SIG-M5 treated with dmso at 0.1 percent for 504 hours (cell line): ENCODE measurements around the gene DLX5.

Experiments used
- DNase-seq: peaks from one replicate; lab custom pipeline; 2025; ENCODE audit not compliant: unreplicated experiment; lab: John Stamatoyannopoulos, UW

Gene DLX5

DNA sequence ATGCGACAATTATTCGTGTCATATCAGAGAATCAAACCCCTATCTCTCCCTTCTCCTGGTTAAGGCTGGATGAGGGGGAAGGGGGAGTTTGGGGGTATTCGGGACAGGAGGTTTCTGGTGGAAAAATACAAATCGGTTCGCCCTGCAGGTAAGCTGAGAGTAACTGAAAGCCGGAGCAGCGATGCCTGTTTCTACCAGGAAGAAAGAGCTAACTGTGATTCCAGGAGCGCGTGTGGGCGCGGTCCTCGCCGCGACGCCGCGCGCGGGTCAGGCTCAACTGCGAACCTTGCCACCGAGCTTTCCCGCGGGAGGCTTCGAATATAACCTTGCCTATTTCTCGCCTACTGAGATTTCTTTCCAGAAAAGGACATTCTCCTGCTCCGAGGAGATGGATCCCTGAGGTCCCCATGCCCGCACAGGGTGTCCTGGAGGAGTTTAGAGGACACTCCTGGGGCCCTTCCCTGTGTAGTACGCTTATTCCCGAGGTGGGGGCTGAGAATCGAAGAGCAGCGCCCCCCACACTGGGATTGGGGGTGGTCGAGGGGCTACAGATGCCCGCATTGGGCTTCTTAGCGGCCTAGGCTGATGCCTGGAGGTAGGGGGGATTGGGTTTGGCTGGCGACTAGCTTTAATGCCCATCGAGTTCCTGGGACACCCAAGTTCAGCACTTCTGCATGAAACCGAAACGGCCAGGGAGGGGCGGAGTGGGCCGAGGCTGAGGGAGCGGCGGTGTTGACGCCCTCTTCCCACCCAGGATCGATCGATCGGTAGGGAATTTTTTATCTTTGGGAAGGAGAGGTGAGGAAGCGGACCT lies 32.2 kb downstream of the DLX5 start:
- no peak for DNase-seq

GRCh38 chr7:96991546-96992191 lies 33.0 kb downstream of the DLX5 start:
- DNase-seq, result no peak

DNA sequence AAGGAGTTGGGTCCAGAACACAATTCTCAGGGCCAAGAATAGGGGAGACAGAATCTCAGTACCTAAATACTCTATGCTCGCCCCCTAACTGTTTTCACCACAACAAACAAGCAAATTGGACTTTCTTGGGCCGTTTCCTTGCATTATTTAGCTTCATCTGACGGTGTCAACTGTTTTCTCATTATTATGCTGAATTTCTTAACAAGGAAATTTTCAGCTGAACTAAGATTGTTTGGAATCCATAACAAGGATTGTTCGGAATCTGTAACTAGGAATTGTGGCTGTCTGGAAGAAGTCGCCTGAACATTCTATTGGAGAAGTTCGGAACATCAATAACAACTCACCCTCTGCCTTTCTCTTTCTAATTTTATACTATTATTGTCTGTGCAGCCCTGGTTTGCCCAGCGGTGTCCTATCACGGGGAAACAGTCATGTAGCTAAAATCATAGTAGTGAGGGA lies 34.7 kb downstream of the DLX5 start:
- no peak for DNase-seq

DNA sequence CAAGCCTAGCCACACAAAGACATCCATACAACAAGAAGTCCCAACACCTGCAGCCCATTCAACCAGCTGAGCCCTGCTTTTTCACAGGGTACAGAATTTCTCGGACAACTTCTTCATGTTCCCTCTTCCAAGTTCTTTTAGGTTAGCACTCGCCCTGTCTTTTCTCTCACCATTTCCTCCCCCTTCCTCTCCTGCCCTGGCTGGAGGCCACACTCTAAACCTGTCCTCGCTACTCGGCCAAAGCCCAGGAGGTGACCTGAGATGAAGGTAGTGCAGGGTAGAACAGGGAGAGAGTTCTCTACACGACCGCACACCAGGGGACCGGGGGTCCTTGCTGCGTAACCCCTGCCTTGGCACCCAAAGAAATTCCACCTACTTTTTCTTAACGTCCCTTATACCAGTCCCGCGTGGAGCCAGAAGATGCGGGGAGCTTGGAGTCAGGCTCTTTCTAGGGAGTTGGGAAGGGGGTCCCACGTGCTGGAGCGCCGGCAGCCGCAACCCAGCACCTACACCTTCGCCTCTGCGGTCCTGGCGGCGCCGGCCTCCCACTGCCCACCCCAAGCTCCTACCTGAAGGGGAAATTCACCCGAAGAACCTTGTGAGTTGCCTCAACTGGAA lies 35.3 kb downstream of the DLX5 start:
- DNase-seq, result no peak

- DNase-seq, result no peak
These were observed 36.9 kb downstream of the DLX5 start for GRCh38 chr7:96987719-96988118.

- no peak for DNase-seq
These were observed 37.7 kb downstream of the DLX5 start for GRCh38 chr7:96986901-96987300.

- DNase-seq, result no peak
These were observed 38.6 kb downstream of the DLX5 start for GRCh38 chr7:96985992-96986391.

DNA sequence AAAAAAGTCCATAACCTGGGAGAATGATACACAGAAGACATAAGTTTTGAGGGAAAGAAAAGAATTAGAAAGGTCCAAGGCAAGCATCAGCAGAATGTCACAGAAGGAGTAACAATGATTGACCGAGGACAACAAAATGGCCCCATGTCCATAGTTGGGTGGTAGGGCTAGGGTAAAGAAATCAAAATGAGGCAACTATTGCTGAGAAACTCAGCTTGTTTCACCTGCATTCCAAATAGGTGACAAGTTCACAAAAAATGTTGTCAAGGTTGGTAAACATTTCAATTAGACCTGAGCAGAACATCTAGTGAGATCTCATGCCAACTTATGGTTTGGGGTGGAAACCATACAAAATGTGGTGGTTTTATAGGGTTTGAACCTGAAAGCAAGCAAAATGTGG lies 42.0 kb downstream of the DLX5 start:
- no peak for DNase-seq

- no peak for DNase-seq
These were observed 44.9 kb downstream of the DLX5 start for GRCh38 chr7:96979551-96980276.

DNA sequence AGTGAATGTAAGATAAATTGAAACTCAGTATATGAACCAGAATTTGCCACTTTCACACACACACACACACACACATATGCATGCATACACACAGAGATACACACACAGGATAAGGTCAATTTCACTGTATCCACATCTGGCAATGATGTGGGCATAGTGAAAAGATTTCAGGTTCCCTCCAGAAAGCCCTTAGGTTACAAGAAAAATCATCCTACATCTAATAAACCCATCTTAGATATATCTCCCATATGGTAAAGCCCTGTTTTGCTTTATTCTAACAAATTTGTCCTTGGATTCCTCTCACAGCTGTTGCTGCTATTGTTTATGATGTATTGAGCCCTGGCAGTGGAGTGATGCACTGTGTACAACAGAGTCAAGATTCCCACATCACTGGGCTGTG lies 47.2 kb downstream of the DLX5 start:
- DNase-seq, result no peak

GRCh38 chr7:96976106-96976505 lies 48.5 kb downstream of the DLX5 start:
- DNase-seq, result no peak

DNA sequence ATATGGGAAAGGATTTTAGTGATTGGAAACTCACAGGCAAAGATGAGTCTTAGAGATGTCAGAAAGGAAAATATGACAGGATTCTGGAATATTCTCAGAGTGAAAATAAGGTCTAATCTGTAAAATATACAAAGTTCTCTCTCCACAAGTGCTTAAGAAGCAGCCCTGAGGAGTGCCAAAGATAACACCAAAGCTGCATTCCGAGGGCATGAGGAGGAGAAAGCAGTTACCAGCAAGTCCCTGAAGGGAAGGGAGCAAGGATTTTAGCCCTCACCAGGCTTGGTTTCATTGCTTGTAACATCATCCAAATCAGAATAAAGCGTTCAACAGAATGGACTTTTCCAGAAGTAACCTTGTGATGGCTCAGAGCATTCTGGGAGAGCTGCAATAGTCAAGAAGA lies 50.6 kb downstream of the DLX5 start:
- DNase-seq, result no peak

GRCh38 chr7:96970739-96971138 lies 53.9 kb downstream of the DLX5 start:
- DNase-seq, result no peak
